A673 (cell line): ENCODE data around the gene QSOX2.

ENCODE experiments used
- CTCF ChIP-seq: fragments of 300-800, 200-600 bp; sonication (generic); conservative IDR thresholded peaks from 2 replicates; pipeline ENCODE4 v1.5.1; 2017; ENCODE audit warnings: low read depth, mild to moderate bottlenecking, antibody characterized with exemption, low read length, moderate library complexity, mixed read lengths
- EZH2 ChIP-seq: fragments of 200-600 bp; sonication (generic); IDR thresholded peaks from 2 replicates; pipeline ENCODE4 v1.6.1; 2017; ENCODE audit warnings: borderline replicate concordance, low read depth, mild to moderate bottlenecking, mixed read lengths, antibody characterized with exemption, low read length; ENCODE audit not compliant: poor library complexity, severe bottlenecking

GRCh38 chr9:136245219-136246150 is at the start of gene QSOX2:
- TF ChIP-seq CTCF (no peak), EZH2 (no peak)
